Activated gamma-delta T cell treated with Interleukin-2 at 50 U/mL for 16 hours (primary cell): ENCODE measurements around the gene COL27A1.
"Not testable (repeated sequence)": the region's sequence is repeated elsewhere in the genome, so short reads cannot be mapped to it uniquely, and the experiment has no call there.

Experiments
- DNase-seq: peaks from one replicate; pipeline ENCODE4 v3.0.0-alpha.2; 2020

Gene COL27A1

DNA sequence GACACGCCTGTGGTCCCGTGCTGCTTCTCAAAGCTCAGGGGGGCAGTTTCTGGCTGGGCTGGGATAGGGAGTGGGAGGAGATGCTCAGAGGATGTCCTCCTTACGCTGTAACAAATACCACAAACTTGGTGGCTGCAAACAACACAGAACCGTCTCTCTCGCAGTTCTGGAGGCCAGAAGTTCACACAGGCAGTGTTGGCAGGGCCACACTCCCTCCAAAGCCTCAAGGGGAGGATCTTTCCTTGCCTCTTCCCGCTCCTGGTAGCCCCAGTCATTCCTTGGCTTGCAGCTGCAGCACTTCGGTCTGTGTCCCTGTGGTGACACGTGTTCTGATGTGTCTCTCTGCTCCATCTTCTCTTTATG is 157.2 kb downstream of the COL27A1 start:
- no peak for DNase-seq

DNA sequence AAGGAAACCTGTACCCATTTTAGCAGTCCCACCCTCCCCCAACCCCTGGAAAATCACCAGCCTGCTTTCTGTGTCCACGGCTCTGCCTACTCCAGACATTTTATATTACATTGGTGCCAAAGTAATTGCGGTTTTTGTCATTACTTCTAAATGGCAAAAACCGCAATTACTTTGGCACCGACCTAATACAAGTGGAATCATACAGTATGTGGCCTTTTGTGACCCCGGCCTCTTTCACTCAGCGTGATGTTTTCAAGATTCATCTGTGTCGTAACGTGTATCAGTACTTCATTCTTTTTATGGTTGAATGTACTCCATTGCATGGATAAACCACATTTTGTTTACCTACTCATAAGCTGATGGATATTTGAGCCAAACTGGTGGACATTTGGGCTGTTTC is 157.8 kb downstream of the COL27A1 start:
- no peak for DNase-seq

DNA sequence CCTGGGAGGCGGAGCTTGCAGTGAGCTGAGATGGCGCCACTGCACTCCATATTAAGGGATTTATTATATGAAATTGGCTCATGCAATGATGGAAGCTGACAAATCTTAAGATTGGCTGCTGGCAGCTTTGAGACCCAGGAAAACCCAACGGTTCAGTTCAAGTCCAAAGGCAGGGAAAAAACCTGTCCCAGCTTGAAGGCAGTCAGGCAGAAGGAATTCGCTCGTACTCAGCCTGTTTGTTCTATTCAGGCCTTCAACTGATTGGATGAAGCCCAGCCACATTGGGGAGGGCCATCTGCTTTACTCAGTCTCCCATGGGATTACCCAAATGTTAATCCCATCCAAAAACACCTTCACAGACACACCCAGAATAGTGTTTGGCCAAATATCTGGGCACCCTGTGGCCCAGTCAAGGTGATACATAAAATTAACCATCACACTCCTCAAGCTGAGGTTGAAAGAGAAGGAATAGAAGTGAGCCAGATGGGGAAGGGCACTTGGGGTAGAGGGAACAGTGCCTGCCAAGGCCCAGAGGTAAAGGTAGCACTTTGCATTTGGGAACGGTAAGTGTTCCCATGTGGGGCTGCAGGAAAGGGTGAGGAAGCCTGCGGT is 159.0 kb downstream of the COL27A1 start:
- DNase-seq, result no peak

DNA sequence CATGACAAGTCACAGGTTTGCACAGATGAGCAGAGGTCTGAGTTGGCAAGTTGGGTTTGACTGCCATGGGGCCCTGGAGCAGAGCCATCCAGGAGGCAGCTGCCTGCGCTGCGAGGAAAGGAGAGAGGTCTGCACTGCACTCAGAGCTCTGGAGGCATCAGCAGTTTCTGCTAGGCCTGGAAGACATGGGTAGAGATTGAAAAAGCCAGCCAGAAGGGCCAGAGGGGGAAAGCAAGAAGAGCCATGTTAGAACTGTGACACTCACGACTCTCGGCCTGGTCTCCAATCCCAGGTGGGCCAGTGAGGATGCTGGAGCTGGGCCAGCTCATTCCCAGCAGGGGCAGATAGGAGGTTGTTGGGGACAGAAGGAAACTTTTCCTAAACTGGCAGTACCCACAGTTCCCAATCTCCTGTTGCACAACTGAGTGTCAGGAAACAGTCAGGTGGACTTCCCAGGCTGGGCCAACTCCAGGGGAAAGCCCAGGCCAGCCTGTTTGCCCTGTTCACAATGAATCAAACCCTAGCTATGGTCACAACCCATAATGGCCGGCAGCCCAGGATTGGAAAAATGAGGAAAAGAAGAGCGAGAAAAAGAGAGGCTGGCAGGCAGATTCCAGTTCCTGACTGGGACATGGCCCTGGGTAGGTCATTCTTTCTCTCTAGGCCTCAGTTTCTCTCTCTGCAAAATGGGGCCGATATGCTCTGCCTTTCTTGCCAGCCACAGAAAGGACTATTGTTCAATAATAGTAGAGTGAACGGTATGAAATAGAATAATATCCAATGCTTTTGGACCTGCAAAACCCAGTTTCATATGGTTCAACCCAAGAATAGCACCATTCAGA is 159.8 kb downstream of the COL27A1 start:
- no peak for DNase-seq

DNA sequence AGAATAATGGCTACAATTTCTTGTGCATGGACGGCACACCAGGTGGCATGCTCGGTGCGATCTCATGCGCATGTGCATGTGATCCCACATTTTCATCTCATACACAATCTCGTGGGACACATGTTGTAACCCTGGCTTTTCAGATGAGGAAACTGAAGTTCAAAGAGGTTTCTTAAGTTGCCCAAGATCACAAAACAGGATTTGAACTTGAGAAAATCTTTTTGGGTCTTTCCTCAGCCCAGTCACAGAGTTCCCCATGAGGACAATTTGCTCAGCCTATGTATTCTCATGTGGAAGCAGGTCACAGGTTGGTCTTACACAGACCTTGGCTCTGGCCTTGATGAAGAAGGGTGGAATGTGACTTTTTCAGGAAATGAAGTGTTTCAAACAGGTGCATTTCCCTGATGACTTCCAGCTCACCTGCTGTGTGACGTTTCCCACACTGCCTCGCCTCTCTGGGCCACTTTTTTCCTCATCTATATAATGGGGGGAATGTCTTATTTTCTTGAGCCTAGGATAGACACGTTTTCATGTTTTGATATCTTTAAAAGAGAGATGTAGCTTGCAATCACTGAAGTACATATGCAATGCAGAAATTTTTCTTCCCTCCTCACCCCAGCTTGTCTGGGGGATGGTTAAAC is 160.5 kb downstream of the COL27A1 start:
- DNase-seq, result no peak

DNA sequence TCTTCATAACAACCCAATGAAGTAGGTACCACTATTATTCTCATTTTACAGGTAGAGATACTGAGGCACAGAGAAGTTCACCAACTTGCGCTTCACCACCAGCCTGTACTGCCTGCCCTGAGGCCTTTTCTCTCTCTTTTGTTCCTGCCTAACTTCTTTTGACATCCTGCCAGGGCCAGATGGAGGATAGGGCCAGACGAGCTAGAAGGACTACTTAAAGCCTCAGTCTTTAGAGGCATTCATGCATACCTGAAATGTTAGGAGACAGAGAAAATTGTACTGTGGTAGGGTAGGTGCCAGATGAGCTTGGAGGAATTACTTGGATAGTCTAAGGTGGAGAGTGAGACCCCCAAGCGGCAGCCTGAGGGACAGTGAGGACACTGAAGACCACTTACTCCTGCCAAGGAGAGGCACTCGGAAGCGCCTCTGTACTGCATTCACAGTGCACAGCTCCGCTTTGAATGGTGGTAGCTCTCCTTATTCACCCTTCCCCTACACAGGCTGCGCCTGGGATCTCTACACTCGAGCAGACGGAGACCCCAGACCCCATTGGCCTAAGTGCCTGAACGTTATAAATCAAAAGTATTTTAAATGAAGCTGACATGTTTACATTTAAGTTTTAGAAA is 161.4 kb downstream of the COL27A1 start:
- no peak for DNase-seq

DNA sequence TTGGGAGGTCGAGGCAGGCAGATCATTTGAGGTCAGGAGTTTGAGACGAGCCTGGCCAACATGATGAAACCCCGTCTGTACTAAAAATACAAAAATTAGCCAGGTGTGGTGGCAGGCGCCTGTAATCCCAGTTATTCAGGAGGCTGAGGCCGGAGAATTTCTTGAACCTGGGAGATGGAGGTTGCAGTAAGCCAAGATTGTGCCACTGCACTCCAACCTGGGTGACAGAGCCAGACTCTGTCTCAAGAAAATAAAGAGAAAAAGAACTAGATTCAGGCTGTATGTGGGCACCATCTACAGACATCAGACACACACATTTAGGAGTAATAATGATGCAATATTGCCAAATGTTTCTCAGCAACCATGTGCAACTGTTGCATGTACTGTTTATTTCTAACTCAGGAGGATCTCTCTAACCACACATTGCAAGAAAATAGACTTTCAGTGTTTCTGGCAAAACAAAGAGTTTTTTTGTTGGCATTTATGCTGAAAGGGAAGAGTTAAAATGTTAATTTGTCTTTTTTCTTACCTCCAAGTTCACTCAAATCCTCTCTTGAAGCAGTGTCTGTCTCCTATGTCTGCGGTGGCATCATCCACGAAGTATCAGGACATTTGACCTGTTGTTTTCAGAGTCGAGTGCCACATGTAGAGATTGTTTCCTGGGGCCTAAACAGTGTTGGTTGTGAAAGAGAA is 162.5 kb downstream of the COL27A1 start:
- no peak for DNase-seq

DNA sequence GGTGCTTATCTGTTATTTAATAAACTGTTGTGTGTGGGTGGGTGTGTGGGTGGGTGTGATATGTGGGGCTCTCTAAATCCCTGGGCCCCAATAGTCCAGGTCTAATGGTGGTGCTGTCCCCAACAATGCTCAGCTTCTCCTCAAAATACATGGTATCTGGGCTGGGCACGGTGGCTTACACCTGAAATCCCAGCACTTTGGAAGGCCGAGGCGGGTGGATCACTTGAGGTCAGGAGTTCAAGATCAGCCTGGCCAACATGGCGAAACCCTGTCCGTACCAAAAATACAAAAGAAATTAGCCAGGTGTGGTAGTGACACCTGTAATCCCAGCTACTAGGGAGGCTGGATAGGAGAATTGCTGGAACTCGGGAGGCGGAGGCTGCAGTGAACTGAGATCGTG is 163.1 kb downstream of the COL27A1 start:
- no peak for DNase-seq

DNA sequence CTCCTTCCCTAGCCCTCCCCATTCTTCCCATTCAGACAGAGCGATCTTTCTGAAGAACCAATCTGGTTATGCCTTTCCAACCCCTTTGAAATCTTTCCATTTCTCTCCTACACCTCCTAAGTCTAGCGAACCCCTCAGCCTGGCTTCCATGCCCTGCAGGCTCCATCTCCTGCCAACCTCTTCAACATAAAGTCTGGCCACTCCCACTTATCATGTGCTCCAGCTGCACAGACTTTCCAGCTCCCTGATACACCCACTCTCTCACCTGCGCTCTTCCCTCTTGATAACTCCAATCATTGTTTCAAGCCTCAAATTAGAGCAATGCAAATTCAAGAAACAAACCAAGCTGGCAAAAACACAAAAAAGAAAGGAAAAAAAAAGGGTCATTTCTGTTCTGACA is 163.8 kb downstream of the COL27A1 start:
- no peak for DNase-seq

DNA sequence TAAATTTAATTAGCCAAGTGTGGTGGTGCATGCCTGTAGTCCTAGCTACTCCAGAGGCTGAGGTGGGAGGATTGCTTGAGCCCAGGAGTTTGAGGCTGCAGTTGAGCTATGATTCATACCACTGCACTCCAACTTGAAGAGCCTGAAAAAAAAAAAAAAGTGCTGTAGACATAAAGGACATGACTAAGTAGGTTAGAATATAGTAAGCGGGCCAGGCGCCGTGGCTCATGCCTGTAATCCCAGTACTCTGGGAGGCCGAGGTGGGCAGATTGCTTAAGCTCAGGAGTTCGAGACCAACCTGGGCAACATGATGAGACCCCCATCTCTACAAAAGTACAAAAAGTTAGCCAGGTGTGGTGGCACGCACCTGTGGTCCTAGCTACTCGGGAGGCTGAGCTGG is 165.4 kb downstream of the COL27A1 start:
- not testable (repeated sequence) for DNase-seq

DNA sequence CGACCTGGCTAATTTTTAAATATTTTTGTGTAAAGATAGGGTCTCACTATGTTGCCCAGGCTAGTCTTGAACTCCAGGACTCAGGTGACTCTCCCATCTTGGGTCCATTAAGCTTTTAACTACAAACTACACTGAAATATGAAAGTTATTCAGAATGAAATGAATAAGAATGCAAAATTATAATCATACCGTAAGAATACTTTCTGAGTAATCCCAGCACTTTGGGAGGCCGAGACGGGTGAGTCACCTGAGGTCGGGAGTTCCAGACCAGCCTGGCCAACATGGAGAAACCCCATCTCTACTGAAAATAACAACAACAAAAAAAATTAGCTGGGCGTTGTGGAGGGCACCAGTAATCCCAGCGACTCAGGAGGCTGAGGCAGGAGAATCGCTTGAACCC is 166.4 kb downstream of the COL27A1 start:
- no peak for DNase-seq

DNA sequence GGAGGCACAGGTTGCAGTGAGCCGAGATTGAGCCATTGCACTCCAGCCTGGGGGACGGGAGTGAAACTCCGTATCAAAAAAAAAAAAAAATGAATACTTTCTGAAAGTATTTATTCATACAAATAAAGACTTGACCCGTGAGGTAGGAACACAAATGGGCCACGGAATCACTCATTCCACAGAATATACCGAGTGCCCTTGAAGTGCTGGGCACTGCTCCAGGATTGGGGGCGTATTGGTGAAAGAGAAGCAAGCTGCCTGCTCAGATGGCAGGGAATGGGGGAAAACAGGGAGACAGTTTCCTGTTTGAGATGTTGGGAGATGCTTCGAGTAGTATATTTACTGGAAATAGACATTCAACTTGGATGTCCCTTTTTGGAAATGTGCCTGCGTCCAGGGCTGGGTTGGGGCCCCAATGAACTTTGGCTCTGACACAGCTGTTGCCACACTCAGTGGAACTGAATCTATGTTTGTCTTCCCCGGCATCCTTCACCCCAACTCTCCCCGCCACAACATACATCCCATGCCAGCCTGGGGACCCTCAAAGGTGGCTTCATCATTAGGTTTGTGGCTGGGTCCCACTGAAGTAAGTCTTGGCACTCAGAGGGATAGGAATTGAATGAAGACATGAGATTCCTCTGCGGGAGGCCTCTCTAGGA is 167.0 kb downstream of the COL27A1 start:
- not testable (repeated sequence) for DNase-seq

DNA sequence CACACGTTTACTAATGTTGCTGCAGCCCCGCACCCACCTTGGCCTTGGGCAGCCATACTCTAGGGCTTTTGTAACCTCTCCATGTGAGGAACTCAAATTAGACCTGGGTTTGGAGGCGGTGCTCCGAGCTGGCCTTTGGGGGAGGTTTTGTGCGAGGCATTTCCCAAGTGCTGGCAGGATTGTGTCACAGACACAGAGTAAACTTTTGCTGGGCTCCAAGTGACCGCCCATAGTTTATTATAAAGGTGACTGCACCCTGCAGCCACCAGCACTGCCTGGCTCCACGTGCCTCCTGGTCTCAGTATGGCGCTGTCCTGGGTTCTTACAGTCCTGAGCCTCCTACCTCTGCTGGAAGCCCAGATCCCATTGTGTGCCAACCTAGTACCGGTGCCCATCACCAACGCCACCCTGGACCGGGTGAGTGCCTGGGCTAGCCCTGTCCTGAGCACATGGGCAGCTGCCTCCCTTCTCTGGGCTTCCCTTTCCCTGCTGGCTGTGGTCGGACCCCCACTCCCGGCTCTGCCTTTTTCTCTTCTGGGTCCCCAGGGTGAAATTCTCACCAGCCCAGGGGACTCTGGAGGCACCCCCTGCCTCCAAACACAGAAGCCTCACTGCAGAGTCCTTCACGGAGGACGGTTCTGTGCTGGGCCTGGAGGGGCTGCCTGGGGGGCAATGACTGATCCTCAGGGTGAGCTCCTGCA is 167.6 kb downstream of the COL27A1 start, which contains the start of gene ORM1:
Gene ORM1, plus strand, starts transcription at position 268 of the 701 bp plus-strand sequence. Its CDS starts 36 bp downstream, at position 304.
- DNase-seq, result not testable (repeated sequence)

DNA sequence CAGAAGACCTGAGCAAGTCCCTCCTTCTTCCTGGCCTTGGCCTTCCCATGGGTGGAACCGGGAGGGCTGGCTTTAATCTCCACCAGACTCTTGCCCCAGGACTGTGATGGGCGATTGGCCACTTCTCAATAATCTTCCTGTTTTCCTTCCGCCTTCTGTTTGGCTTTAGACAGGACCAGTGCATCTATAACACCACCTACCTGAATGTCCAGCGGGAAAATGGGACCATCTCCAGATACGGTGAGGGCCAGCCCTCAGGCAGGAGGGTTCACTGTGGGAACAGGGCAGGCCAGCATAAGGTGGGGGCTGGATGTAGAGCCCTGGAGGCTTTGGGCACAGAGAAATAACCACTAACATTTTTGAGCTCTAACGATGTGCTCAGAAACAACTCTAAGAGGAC is 168.5 kb downstream of the COL27A1 start:
- DNase-seq, result not testable (repeated sequence)

DNA sequence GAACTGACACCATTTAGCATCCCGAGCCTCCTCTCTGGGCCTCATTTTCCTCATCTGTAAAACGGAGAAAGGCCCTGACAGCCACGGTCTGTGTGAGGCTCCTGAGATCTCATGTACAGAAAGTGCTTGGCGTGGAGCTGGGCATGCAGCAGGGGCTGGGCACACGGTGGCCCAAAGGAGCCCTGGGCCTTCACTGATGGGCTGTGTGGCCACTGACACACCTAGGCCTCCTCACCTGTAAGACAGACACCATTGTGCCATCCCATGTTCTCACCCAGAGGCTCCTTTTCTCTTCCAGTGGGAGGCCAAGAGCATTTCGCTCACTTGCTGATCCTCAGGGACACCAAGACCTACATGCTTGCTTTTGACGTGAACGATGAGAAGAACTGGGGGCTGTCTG is 169.2 kb downstream of the COL27A1 start:
- DNase-seq, result no peak

DNA sequence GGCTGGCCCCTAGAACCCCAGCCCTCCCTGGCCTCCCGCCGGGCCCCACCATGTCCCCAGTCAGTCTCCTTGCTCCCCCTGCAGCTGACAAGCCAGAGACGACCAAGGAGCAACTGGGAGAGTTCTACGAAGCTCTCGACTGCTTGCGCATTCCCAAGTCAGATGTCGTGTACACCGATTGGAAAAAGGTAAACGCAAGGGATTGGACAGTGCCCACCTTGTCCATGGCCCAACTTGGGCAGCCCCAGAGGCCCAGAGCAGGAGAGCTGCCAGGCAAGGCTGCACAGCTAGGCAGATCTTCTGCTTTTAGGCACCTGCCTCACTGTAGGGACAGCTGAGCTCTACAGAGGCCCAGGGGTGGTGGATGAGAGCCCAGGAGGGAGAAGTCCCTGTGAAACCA is 169.6 kb downstream of the COL27A1 start:
- not testable (repeated sequence) for DNase-seq

DNA sequence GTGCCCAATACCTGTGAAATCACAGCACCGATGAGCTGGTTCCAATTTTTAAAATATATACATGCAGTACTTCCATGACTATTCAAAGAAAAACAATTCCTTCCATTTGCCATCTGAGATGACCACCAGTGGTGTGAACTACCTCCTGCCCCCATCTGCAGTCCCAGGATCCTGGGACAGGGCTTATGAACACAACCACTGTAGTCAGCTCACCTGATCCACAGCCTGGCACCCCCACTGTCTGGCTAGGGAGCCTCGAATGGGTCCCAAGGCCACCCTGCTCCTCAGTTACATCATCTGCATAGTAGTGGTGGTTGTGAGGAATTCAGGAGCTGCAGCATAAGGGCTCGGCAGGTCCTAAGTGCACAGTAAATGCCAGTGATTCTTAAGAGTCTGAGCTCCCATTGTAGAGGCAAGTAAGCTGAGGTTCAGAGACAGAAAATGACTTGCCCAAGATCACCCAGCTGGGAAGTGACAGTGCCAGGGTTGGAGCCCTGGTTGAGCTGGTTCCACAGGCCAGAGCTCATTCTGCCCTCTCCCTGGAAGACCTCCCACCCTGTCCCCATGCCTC is 170.4 kb downstream of the COL27A1 start:
- not testable (repeated sequence) for DNase-seq

DNA sequence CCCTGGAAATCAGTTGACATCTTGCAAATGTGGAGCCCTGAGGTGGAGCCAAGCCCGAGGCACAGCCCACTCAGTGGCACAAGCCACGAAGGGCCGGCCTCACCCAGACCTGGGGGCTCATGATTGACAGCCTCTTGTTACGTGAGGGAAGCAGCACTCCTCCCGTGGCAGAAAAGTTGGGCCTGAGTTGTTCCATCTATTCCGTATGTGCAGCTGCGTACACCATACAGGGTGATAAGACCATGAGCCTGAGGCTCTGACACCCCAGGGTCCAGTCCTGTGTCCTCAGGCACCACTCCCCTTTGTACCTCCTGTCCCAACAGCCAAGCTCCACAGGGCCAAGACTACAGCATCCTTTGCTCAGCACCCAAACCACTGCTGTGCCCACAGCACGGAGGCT is 172.4 kb downstream of the COL27A1 start:
- no peak for DNase-seq

DNA sequence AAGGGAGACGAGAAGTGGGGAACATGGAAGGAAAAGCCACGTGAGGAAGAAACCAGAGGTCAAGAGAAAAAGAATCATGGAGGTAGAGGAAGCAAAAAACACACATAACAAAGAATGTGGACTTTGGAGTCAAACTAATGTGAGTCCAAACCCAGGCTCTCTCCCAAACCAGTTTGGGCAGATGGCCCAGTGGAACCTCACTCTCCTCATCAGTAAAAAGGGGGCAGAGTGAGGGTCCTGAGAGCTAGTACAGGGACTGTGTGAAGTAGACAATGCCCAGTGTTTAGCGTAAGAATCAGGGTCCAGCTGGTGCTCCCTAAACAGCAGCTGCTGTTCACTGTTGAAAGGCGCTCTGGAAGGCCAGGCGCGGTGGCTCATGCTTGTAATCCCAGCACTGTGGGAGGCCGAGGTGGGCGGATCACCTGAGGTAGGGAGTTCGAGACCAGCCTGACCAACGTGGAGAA is 173.1 kb downstream of the COL27A1 start:
- not testable (repeated sequence) for DNase-seq

DNA sequence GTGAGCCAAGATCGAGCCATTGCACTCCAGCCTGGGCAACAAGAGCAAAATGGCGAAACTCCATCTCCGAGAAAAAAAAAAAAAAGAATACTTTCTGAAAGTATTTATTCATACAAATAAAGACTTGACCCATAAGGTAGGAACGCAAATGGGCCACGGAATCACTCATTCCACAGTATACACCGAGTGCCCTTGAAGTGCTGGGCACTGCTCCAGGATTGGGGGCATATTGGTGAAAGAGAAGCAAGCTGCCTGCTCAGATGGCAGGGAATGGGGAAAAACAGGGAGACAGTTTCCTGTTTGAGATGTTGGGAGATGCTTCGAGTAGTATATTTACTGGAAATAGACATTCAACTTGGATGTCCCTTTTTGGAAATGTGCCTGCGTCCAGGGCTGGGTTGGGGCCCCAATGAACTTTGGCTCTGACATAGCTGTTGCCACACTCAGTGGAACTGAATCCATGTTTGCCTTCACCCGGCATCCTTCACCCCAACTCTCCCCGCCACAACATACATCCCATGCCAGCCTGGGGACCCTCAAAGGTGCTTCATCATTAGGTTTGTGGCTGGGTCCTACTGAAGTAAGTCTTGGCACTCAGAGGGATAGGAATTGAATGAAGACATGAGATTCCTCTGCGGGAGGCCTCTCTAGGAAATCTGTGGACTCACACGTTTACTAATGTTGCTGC is 173.7 kb downstream of the COL27A1 start:
- DNase-seq, result not testable (repeated sequence)
